ENCODE data around the gene MPC1L.
A peak's percentile ranks its signal among the peaks of the same experiment; 100 is the strongest.

The MPC1L gene

GRCh38 chrX:40632199-40632598 lies 9.0 kb downstream of the MPC1L start:
- no peak for DNase-seq (ENCODE audit: low read depth)
- H3K4me3 ChIP-seq (ENCODE audit: low read length) = no peak overlapping the region
- TF ChIP-seq, protein P1, sequence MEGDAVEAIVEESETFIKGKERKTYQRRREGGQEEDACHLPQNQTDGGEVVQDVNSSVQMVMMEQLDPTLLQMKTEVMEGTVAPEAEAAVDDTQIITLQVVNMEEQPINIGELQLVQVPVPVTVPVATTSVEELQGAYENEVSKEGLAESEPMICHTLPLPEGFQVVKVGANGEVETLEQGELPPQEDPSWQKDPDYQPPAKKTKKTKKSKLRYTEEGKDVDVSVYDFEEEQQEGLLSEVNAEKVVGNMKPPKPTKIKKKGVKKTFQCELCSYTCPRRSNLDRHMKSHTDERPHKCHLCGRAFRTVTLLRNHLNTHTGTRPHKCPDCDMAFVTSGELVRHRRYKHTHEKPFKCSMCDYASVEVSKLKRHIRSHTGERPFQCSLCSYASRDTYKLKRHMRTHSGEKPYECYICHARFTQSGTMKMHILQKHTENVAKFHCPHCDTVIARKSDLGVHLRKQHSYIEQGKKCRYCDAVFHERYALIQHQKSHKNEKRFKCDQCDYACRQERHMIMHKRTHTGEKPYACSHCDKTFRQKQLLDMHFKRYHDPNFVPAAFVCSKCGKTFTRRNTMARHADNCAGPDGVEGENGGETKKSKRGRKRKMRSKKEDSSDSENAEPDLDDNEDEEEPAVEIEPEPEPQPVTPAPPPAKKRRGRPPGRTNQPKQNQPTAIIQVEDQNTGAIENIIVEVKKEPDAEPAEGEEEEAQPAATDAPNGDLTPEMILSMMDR (conservative IDR thresholded peaks at IDR 0.05; ENCODE audit: low read depth, low read length) = no peak

GRCh38 chrX:40637687-40638086 lies 14.5 kb downstream of the MPC1L start:
- DNase-seq (ENCODE audit: low read depth) = no peak
- no peak overlapping the region for H3K4me3 ChIP-seq (ENCODE audit: low read length)
- TF ChIP-seq, protein P1 (conservative IDR thresholded peaks at IDR 0.05; ENCODE audit: low read depth, low read length) = no peak

- no peak overlapping the region for H3K4me3 ChIP-seq (ENCODE audit: low read length)
- no peak for DNase-seq (ENCODE audit: low read depth)
- TF ChIP-seq, protein P1 (conservative IDR thresholded peaks at IDR 0.05; ENCODE audit: low read depth, low read length) = no peak
Observed at GRCh38 chrX:40644176-40644575, 20.9 kb downstream of the MPC1L start.

GRCh38 chrX:40644821-40645358 lies 21.7 kb downstream of the MPC1L start:
- peak; percentile 17 for DNase-seq (ENCODE audit: low read depth)
- no peak overlapping the region for H3K4me3 ChIP-seq (ENCODE audit: low read length)
- TF ChIP-seq, protein P1 (conservative IDR thresholded peaks at IDR 0.05; ENCODE audit: low read depth, low read length) = no peak

GRCh38 chrX:40646489-40647306 lies 23.5 kb downstream of the MPC1L start:
- no peak for DNase-seq (ENCODE audit: low read depth)
- TF ChIP-seq, protein P1 (conservative IDR thresholded peaks at IDR 0.05; ENCODE audit: low read depth, low read length) = no peak
- peak overlapping the region; percentile 74 for H3K4me3 ChIP-seq (ENCODE audit: low read length)

- peak; percentile 51 for DNase-seq (ENCODE audit: low read depth)
- TF ChIP-seq, protein P1 (conservative IDR thresholded peaks at IDR 0.05; ENCODE audit: low read depth, low read length) = peak; percentile 15
- peak within 1 kb of the TSS; percentile 74 for H3K4me3 ChIP-seq (ENCODE audit: low read length)
Observed at GRCh38 chrX:40647307-40648197, 24.3 kb downstream of the MPC1L start, which contains the start of gene CXorf38. CXorf38 (minus strand) TSS chrX:40647561; CDS start chrX:40647520, 41 bp downstream.
